Pancreas (tissue), 10 donors: ENCODE measurements around the gene RITA1. TPM values are rescaled to one million over a fixed set of nuclear protein-coding genes. Genes with fewer than 3 reads are reported as not detected.

ENCODE experiments used
- ATAC-seq, 4 donors: fragments of 200-7000 bp; cut with Tn5 transposase; one replicate each; pipeline versions ENCODE4 v1.8.0 to v1.9.1; 2020; ENCODE audit warnings: mild to moderate bottlenecking in 4 of 4, moderate library complexity in 4 of 4
- DNase-seq, 6 donors: peaks; one replicate each; pipeline ENCODE4 v3.0.0-alpha.2; 2020
- FAIRE-seq: peaks from 2 replicates; lab custom pipeline; 2012; peaks lifted over from hg19 to GRCh38; lab: Jason Lieb, UNC
- H3K27ac ChIP-seq, 4 donors: fragments of 200-600 bp; sonication (generic); 1 replicate in 3 of 4; 2 replicates in 1 of 4; pipeline versions ENCODE4 v1.5.0 to v1.8.0; 2020
- H3K27me3 ChIP-seq, 4 donors: fragments of 200-600 bp; one replicate each; pipeline ENCODE4 v1.8.0; 2021
- H3K36me3 ChIP-seq, 3 donors: fragments of 200-600 bp; sonication (generic) in 1 of 3; one replicate each; pipeline versions ENCODE4 v1.5.0 to v1.8.0; 2020 to 2021
- H3K4me1 ChIP-seq, 3 donors: fragments of 200-600 bp; one replicate each; pipeline ENCODE4 v1.8.0; 2021
- H3K4me3 ChIP-seq, 4 donors: fragments of 200-600 bp; sonication (generic) in 2 of 4; one replicate each; pipeline versions ENCODE4 v1.5.0 to v1.8.0; 2020 to 2021
- H3K9me3 ChIP-seq, 4 donors: fragments of 200-600 bp; one replicate each; pipeline ENCODE4 v1.8.0; 2021
- CTCF ChIP-seq, 4 donors: fragments of 200-600 bp; sonication (generic) in 3 of 4; IDR thresholded peaks; one replicate each; pipeline versions ENCODE4 v1.5.0 to v1.8.0; 2021; ENCODE audit warnings: antibody characterized with exemption in 4 of 4
- WGBS, 2 donors: extraction: QIAGEN DNeasy Blood & Tissue Kit; methylation state at CpG; one replicate each; pipeline ENCODE4 v1.1.7; 2013; 5-methylcytosine and 5-hydroxymethylcytosine counted together
- intact Hi-C, 3 donors: fragments of 100-400 bp; cut with DNase I; formaldehyde crosslinking; loops; one replicate each; pipeline versions ENCODE4 v1.11.1 to v1.14.2; 2022
- polyA plus RNA-seq, 2 donors: library from polyadenylated mRNA; stranded (reverse); fragments of 200-250 nt; gene quantifications; one replicate each; pipeline ENCODE4 v1.2.3, GENCODE V29; 2013
- total RNA-seq, 6 donors: library from RNA; stranded (reverse); fragmentation: NEBNext Ultra II Directional in 4 of 6; extraction: Animal tissue kit (Norgen Biotek cat#: 25700) in 4 of 6; gene quantifications; one replicate each; pipeline versions ENCODE4 v1.2.1 to v1.2.4, GENCODE V29; 2021 to 2023
- donor health status: healthy with polysubstance abuse.
- donor health status: DM: no; HTN: no; CAD: no; lungs with moderate emphysema.
- donor health status: DM: no; HTN: no; CAD: no.
- donor health status: control.
- donor health status: control.
- donor health status: Bipolar disorder and iron deficiency.
- donor health status: DM: yes; HTN: yes; CAD: no.
- donor health status: DM: no; HTN: no; CAD: no.
- donor health status: DM: no; HTN: no; CAD: no.
- donor health status: DM: yes; HTN: yes; CAD: no.

Gene RITA1
- total and polyA plus RNA-seq, 8 donors = 4.8 to 8.9 (median 5.4) TPM

DNA sequence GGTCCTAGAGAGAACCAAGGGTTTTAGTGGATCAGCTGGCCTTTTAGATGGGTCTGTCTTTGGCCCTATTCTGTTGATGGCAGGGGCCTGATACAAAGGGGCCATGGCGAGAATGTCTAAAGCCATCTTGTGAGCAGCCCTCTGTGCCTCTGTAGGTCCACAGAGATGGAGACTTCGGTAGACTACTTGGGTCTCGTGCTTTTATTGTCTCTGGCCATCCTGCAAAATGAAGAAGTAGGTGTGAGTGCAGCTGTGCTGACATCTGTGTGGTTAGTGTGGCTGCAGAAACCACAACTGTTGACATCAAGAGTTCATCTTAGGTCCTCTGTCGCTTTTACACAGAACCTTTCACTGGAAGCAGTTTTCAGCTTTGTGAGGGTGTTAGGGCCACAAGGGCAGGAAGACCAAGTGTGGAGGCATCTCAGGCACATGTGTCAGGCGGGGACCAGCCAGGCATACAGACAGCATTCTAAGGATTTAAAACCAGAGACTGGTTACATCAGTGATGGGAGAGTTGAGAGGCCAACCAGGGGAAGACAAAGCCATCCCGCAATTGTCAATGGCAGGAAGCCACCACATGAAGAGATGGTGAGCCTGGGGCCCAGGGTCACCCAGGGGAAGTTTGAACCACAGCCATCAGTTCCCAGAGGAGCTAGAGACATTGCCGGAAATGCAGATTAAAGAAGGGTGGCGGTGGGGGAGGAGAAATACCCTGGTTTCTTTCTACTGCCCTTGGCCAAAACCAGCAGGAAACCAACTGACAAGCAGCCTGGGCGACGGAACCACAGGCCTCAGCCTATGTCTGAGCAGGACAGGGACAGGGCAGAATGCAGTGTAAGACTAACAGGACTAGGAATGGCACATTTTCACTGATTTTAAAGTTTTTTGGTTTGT, 22.8 kb downstream of the RITA1 start:
- DNase-seq (peak in 1 of 6 donors; percentile 49), ATAC-seq (peak in 3 of 4 donors; percentile 27 to 70 (median 58)), FAIRE-seq (no peak)
- Histone ChIP-seq H3K4me3 (no peak overlapping the region), H3K36me3 (no peaks in the 10 kb centered on the region), H3K27me3 (no peaks in the 10 kb centered on the region), H3K4me1 (peaks cover 0 to 6% (median 0%) of the 10 kb centered on the region in 3 donors), H3K9me3 (no peaks in the 10 kb centered on the region), H3K27ac (peak overlapping the region in 2 of 4 donors; percentile 47 to 48)
- WGBS, 2 donors = 88 to 89% methylated on average over 10 of the region's 10 CpGs
- intact Hi-C loops = loop anchor here in 1 of 3 donors (10.0 kb wide), 1 partner anchor 47 kb away; no protein-coding TSS in a partner anchor
- TF ChIP-seq CTCF (IDR thresholded peaks at IDR 0.05) = no peak

GRCh38 chr12:113211160-113211559, 25.6 kb downstream of the RITA1 start:
- 89 to 93% methylated on average over 6 of the region's 6 CpGs for WGBS, 2 donors
- ATAC-seq = no peak

DNA sequence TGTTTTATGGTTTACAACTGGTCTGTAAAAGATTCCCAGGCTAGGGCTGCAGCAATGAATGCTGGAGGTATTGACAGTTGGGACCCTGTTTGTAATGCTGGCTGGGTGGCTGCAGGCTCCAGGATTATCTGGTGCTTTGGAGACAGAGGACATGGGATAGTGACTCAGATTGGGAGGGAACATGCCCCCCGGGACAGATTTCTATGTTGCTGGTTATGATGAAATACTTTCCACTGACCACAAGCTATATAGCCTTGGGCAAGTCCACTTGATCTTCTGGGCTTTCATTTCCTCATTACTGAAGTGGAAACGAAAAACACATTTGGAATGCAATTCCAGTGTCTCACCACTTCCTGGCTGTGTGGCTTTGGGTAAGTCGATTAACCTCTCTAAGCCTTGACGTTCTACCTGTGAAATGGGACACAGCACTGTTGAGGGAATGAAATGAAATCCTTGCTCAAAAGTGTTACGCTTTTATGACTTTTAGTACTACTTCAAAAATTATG, 29.4 kb downstream of the RITA1 start:
- peak in 1 of 4 donors; percentile 11 for TF ChIP-seq CTCF (IDR thresholded peaks at IDR 0.05)
- no peaks in the 10 kb centered on the region for H3K27me3 ChIP-seq
- DNase-seq (peak in 1 of 6 donors; percentile 41), ATAC-seq (peak in 3 of 4 donors; percentile 75 to 90 (median 90)), FAIRE-seq (no peak)
- WGBS, 2 donors = 56 to 74% methylated on average over 5 of the region's 5 CpGs
- intact Hi-C loops = no loop called here
- peaks cover 0 to 3% (median 0%) of the 10 kb centered on the region in 3 donors for H3K4me1 ChIP-seq
- no peaks in the 10 kb centered on the region for H3K9me3 ChIP-seq
- H3K4me3 ChIP-seq = no peak overlapping the region
- H3K36me3 ChIP-seq = no peaks in the 10 kb centered on the region
- peak overlapping the region in 2 of 4 donors; percentile 23 to 33 for H3K27ac ChIP-seq

More at GRCh38 chr12:113211160-113211559, 25.6 kb downstream of the RITA1 start:
- no peak for DNase-seq
- intact Hi-C loops = no loop called here
- no peak for TF ChIP-seq CTCF (IDR thresholded peaks at IDR 0.05)
- FAIRE-seq = no peak
- Histone ChIP-seq H3K9me3 (no peaks in the 10 kb centered on the region), H3K27me3 (no peaks in the 10 kb centered on the region), H3K36me3 (no peaks in the 10 kb centered on the region), H3K4me1 (peaks cover 0 to 3% (median 0%) of the 10 kb centered on the region in 3 donors), H3K4me3 (no peak overlapping the region), H3K27ac (no peak overlapping the region)

DNA sequence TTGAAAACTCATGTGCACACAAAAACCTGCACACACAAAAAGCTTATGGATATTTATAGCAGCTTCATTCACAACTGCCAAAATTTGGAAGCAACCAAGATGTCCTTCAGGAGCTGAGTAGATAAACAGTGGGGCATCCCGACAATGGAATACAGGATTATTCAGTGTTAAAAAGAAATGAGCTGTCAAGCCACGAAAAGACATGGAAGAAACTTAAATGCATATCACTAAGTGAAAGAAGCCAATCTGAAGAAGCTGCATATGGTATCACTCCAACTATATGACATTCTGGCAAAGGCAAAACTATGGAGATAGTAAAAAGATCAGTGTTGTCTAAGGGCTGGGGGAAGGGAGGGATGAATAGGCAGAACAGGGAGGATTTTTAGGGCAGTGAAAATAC, 30.5 kb downstream of the RITA1 start:
- FAIRE-seq = no peak
- Histone ChIP-seq H3K4me1 (peaks cover 0 to 3% (median 0%) of the 10 kb centered on the region in 3 donors), H3K27me3 (no peaks in the 10 kb centered on the region), H3K4me3 (no peak overlapping the region), H3K27ac (no peak overlapping the region), H3K9me3 (no peaks in the 10 kb centered on the region), H3K36me3 (no peaks in the 10 kb centered on the region)
- no peak for TF ChIP-seq CTCF (IDR thresholded peaks at IDR 0.05)
- no peak for DNase-seq
- WGBS, 2 donors = 70 to 82% methylated on average over 2 of the region's 2 CpGs
- ATAC-seq = no peak
- intact Hi-C loops = no loop called here
